Measurements from ENCODE around the gene SPTBN1.
A peak's percentile ranks its signal among the peaks of the same experiment; 100 is the strongest.

Gene SPTBN1

DNA sequence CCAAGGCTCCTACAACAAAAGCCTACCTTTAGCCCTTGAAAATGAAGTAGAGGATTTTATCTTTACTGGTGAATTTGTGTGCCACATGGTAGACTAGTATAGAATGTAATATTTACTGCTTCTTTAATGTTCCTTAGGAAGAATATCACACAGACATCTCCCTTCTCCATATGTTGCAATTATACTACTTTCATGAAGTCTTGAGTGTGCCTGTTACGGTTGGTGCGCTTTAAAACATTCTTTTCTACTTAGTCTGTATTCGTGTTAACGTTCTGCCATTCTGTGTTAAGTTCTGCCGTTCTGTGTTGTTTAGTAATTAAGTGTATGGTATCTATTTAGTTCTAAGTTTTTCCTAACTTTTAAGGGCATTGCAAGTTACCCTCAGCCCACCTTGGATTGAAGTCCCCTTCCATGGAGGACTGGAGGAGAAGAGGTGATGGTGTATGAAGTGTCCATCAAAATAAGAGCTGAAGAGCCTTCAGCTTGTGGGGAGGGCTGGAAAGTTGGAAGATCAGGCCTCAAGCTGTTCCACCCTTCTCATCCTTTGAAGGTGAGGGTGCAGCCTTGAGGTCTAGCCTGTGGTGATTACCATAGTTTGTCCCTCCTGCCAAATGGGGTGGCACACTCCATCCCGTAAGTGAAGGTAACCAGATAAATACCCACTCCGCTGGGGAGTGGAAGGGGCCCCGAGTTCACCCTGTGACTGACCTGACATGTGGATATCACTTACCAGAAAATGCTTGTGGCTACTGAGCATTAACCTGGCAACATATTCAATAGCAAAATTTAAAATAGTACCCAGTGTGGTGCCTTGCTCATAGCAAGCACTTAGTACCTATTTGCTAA lies 131.3 kb downstream of the SPTBN1 start:
- H3K4me3 ChIP-seq (ENCODE audit: low read length, poor library complexity, severe bottlenecking) = peak overlapping the region; percentile 60
- H3K9me2 ChIP-seq (replicated peaks; ENCODE audit: low read depth, low read length) = no peaks in the 10 kb centered on the region
- H4K20me1 ChIP-seq (ENCODE audit: insufficient read depth, low read length, poor library complexity, severe bottlenecking) = peaks cover 57% of the 10 kb centered on the region
- no peaks in the 10 kb centered on the region for H3K27me3 ChIP-seq (ENCODE audit: insufficient read depth, low read length, poor library complexity, severe bottlenecking)
- peaks cover 94% of the 10 kb centered on the region for H3K79me2 ChIP-seq (ENCODE audit: insufficient read depth, low read length)
- peak overlapping the region; percentile 75 for H3K9ac ChIP-seq (ENCODE audit: low read depth, low read length, poor library complexity, severe bottlenecking)
- H3K36me3 ChIP-seq (ENCODE audit: insufficient read depth, low read length) = no peaks in the 10 kb centered on the region; the same call in 1 of the 2 replicates
- peaks cover 18% of the 10 kb centered on the region for H3F3A ChIP-seq (ENCODE audit: low read depth)
- no peak for TF ChIP-seq CTCF (conservative IDR thresholded peaks at IDR 0.05; ENCODE audit: low read length)
- TF ChIP-seq EZH2phosphoT487 (IDR thresholded peaks at IDR 0.05; ENCODE audit: borderline replicate concordance) = no peak
- H2AFZ ChIP-seq (ENCODE audit: low read length) = no peak overlapping the region
- peaks cover 92% of the 10 kb centered on the region for H3K4me1 ChIP-seq (ENCODE audit: insufficient read depth, low read length, poor library complexity, severe bottlenecking)
- peak overlapping the region; percentile 77 for H3K4me2 ChIP-seq (ENCODE audit: low read depth, low read length, poor library complexity, severe bottlenecking)
- H3K9me3 ChIP-seq (ENCODE audit: insufficient read depth, low read depth, low read length) = no peaks in the 10 kb centered on the region

DNA sequence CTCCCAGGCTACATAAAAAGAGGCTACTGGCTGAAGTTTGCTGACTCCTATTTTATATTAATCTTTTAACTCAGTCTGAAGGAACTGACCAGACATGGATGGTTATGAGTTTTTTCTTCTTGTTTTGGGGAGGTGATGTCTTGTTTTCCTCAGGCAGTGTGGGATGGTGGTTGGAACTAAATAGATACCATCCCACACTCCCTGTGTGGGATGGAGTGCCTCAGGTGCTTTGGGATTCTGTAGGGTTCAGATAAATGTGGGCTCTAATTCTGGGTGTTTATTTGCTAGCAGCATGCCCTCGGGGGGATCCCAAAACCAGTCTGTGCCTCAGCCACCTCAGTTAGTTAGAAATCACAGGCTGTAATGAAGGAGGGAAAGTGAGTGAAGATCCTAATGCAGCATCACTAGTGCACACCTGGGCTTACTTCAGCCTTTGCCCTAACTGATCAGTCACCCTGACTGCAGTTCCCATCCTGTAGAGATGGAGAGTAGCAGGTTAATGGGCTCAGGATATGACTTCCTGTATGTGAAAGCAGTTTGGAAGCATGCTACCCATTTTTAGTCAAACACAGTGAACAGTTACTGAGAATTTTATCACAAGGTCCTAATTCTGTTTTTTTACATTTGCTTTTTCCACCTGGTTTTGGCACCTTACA lies 132.2 kb downstream of the SPTBN1 start:
- H3K79me2 ChIP-seq (ENCODE audit: insufficient read depth, low read length) = peaks cover 94% of the 10 kb centered on the region
- H3F3A ChIP-seq (ENCODE audit: low read depth) = peaks cover 18% of the 10 kb centered on the region
- H3K9me2 ChIP-seq (replicated peaks; ENCODE audit: low read depth, low read length) = no peaks in the 10 kb centered on the region
- no peaks in the 10 kb centered on the region for H3K27me3 ChIP-seq (ENCODE audit: insufficient read depth, low read length, poor library complexity, severe bottlenecking)
- peaks cover 4% of the 10 kb centered on the region; the same call in 1 of the 2 replicates for H3K36me3 ChIP-seq (ENCODE audit: insufficient read depth, low read length)
- H2AFZ ChIP-seq (ENCODE audit: low read length) = no peak overlapping the region
- H3K4me1 ChIP-seq (ENCODE audit: insufficient read depth, low read length, poor library complexity, severe bottlenecking) = peaks cover 89% of the 10 kb centered on the region
- H3K4me3 ChIP-seq (ENCODE audit: low read length, poor library complexity, severe bottlenecking) = peak overlapping the region; percentile 60
- TF ChIP-seq EZH2phosphoT487 (IDR thresholded peaks at IDR 0.05; ENCODE audit: borderline replicate concordance) = no peak
- TF ChIP-seq CTCF (conservative IDR thresholded peaks at IDR 0.05; ENCODE audit: low read length) = no peak
- peak overlapping the region; percentile 75 for H3K9ac ChIP-seq (ENCODE audit: low read depth, low read length, poor library complexity, severe bottlenecking)
- H3K4me2 ChIP-seq (ENCODE audit: low read depth, low read length, poor library complexity, severe bottlenecking) = peak overlapping the region; percentile 77
- no peaks in the 10 kb centered on the region for H3K9me3 ChIP-seq (ENCODE audit: insufficient read depth, low read depth, low read length)
- H4K20me1 ChIP-seq (ENCODE audit: insufficient read depth, low read length, poor library complexity, severe bottlenecking) = peaks cover 48% of the 10 kb centered on the region

DNA sequence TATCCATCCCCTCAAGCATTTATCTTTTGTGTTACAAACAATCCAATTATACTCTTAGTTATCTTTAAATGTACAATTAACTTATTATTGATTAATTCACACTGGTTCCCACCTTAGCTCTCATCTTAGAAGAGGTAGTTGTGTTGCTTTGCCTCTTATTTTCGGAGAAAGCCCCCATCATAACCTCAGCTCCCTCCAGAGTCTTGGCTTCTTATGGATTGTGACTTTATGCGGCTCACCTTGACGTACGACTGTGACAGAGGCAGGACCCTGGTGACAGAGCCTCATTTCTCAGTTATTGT lies 132.9 kb downstream of the SPTBN1 start:
- Histone ChIP-seq H3K9me2 (replicated peaks; ENCODE audit: low read depth, low read length) (no peaks in the 10 kb centered on the region), H3F3A (ENCODE audit: low read depth) (peaks cover 18% of the 10 kb centered on the region), H3K9me3 (ENCODE audit: insufficient read depth, low read depth, low read length) (no peaks in the 10 kb centered on the region), H3K79me2 (ENCODE audit: insufficient read depth, low read length) (peaks cover 94% of the 10 kb centered on the region), H3K4me2 (ENCODE audit: low read depth, low read length, poor library complexity, severe bottlenecking) (peak overlapping the region; percentile 77), H2AFZ (ENCODE audit: low read length) (no peak overlapping the region), H3K36me3 (ENCODE audit: insufficient read depth, low read length) (peaks cover 4% of the 10 kb centered on the region; the same call in 1 of the 2 replicates), H3K27me3 (ENCODE audit: insufficient read depth, low read length, poor library complexity, severe bottlenecking) (no peaks in the 10 kb centered on the region), H3K9ac (ENCODE audit: low read depth, low read length, poor library complexity, severe bottlenecking) (peak overlapping the region; percentile 75), H3K4me3 (ENCODE audit: low read length, poor library complexity, severe bottlenecking) (peak overlapping the region; percentile 60), H4K20me1 (ENCODE audit: insufficient read depth, low read length, poor library complexity, severe bottlenecking) (peaks cover 42% of the 10 kb centered on the region), H3K4me1 (ENCODE audit: insufficient read depth, low read length, poor library complexity, severe bottlenecking) (peaks cover 83% of the 10 kb centered on the region)
- TF ChIP-seq EZH2phosphoT487 (IDR thresholded peaks at IDR 0.05; ENCODE audit: borderline replicate concordance) (no peak), CTCF (conservative IDR thresholded peaks at IDR 0.05; ENCODE audit: low read length) (no peak)
